OCI-LY7 (cell line): ENCODE measurements around the gene RBM38.

ENCODE experiments used
- EZH2phosphoT487 ChIP-seq: fragments of 200-600 bp; sonication (generic); IDR thresholded peaks from 2 replicates; pipeline ENCODE4 v1.6.1; 2018; ENCODE audit warnings: low read depth, borderline replicate concordance, mild to moderate bottlenecking, mixed run types, antibody characterized with exemption, low read length, moderate library complexity, mixed read lengths
- TF ChIP-seq, protein P1 (sequence below): fragments of 200-600 bp; sonication (generic); conservative IDR thresholded peaks from 2 replicates; pipeline ENCODE4 v1.5.1; 2014; ENCODE audit warnings: mild to moderate bottlenecking, antibody characterized with exemption, low read length, moderate library complexity, mixed read lengths

DNA sequence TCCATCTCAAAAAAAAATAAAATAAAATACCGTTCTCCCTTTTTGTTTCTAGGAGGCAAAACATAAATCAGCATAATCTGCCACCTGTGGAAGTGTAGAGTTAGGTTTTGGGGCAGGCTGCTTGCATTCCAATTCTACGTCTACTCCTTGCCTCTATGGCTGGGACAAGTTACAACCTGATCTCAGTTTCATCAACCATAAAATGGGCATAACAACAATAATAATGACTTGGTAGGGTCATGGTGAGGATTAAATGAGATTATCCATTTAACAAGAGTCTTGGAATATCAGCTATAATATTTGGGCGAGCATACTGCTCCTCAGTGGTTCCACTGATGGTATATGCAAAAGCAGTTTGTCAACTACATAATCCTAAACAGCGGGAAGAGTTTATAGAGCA lies 43.8 kb upstream of the RBM38 start:
- TF ChIP-seq, protein P1, sequence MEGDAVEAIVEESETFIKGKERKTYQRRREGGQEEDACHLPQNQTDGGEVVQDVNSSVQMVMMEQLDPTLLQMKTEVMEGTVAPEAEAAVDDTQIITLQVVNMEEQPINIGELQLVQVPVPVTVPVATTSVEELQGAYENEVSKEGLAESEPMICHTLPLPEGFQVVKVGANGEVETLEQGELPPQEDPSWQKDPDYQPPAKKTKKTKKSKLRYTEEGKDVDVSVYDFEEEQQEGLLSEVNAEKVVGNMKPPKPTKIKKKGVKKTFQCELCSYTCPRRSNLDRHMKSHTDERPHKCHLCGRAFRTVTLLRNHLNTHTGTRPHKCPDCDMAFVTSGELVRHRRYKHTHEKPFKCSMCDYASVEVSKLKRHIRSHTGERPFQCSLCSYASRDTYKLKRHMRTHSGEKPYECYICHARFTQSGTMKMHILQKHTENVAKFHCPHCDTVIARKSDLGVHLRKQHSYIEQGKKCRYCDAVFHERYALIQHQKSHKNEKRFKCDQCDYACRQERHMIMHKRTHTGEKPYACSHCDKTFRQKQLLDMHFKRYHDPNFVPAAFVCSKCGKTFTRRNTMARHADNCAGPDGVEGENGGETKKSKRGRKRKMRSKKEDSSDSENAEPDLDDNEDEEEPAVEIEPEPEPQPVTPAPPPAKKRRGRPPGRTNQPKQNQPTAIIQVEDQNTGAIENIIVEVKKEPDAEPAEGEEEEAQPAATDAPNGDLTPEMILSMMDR, result no peak
- no peak for TF ChIP-seq EZH2phosphoT487
